Medulla oblongata (tissue), 1 donor: ENCODE measurements around the gene TTC17.
"Not testable (repeated sequence)": the region's sequence is repeated elsewhere in the genome, so short reads cannot be mapped to it uniquely, and the experiment has no call there.

Experiments used
- DNase-seq: peaks from one replicate; pipeline ENCODE4 v3.0.0-alpha.2; 2015; ENCODE audit errors: extremely low spot score

Gene TTC17

DNA sequence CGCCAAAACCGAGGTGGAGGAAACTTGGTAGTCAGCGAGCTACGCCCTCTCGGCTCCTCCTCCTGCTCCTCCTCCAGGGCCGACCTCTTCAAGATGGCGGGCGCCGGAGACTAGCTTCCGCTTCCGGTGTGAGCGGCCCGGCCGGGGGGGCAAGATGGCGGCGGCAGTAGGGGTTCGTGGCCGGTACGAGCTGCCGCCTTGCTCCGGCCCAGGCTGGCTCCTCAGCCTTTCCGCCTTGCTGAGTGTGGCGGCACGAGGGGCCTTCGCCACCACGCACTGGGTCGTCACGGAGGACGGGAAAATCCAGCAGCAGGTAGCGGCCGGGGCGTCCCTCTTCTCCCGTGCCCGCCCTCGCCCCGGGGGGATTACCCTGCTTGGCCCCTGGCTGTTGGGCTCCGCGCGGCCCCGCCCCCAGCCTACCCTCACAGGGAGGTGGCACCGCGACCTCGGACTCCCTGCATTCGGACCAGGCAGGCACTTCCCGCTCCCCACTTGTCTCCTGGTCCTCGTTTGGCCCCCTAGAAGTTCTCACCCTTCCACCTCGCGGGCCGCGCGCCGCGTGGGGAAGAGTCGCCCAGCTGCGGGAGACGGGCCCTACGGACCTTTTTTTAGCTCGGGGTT lies at the start of gene TTC17:
TSS of gene TTC17 (plus strand) at position 120 of the 621 bp plus-strand sequence. CDS start at position 155, 35 bp downstream.
- DNase-seq, result peak; percentile 95

- DNase-seq, result peak; percentile 96
These were observed 46.7 kb upstream of the TTC17 start, which contains the start of gene API5 for GRCh38 chr11:43311791-43312607. Gene API5 (plus strand): TSS chr11:43311996. CDS start chr11:43312128, 132 bp downstream.

DNA sequence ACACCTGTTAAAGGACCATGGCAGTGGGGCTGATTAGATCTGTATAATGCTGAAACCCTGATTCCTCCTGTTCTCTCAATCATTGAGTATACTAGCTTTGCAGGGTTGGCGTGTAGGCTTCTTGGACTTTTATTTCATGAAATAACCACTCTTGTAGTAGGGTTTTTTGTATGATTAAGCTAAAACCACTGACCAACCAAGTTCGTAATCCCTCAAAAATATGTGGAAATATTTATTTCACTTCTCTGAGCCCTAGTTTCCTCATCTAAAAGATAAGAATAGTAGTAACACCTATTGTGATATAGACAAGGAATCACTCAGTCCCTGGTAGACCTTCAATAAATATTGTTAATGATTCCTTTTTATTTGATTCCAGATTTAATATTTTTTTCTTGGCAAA lies 42.8 kb upstream of the TTC17 start:
- DNase-seq, result no peak

- DNase-seq, result no peak
These were observed 42.3 kb upstream of the TTC17 start for GRCh38 chr11:43316451-43316850.

GRCh38 chr11:43327987-43328386 lies 30.7 kb upstream of the TTC17 start:
- DNase-seq, result no peak

GRCh38 chr11:43328482-43328881 lies 30.2 kb upstream of the TTC17 start:
- no peak for DNase-seq

DNA sequence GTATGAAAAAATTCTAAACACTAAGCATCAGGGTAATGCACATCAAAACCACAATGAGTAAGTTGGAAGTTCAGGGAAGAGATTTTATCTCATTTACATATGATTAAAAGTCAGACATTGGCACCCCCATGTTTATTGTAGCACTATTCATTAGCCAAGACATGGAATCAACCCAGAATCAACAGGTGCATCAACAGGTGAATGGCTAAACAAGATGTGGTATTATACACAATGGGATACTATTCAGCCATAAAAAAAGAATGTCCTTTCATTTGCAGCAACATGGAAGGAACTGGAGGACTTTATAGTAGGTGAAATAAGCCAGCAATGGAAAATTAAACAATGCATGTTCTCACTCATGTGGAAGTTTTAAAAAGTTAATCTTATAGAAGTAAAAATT lies 17.6 kb upstream of the TTC17 start:
- no peak for DNase-seq

DNA sequence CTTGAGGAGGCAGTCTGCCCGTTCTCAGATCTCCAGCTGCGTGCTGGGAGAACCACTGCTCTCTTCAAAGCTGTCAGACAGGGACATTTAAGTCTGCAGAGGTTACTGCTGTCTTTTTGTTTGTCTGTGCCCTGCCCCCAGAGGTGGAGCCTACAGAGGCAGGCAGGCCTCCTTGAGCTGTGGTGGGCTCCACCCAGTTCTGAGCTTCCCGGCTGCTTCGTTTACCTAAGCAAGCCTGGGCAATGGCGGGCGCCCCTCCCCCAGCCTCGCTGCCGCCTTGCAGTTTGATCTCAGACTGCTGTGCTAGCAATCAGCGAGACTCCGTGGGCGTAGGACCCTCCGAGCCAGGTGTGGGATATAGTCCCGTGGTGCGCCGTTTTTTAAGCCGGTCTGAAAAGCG lies 7.3 kb upstream of the TTC17 start:
- DNase-seq, result not testable (repeated sequence)

GRCh38 chr11:43354311-43354710 lies 4.4 kb upstream of the TTC17 start:
- DNase-seq, result no peak

- no peak for DNase-seq
These were observed 2.4 kb upstream of the TTC17 start for GRCh38 chr11:43356336-43356735.

DNA sequence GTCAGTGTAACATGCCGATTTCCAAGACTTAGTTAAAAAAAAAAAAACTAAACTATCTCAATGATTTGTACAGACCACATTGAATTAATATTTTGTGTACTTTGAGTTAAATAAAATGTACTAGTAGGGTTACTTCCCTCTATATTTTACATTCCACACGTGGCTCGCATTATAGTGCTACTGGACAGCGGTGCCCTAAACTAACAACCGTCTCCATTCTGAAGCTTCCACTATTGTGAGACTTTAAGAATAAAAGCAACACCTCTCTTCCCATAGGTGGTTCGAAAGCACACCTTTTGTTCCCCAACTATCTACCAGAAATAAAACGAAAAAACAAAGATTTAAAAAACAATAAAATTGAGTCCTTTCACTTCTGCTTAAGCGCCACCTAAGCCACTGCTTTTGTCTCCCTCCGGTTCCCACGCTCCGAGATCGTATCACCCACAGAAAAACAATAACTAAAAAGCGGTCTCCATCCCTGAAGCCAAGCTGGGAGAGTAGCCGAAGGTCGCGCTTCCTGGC lies 380 bp upstream of the TTC17 start:
- DNase-seq, result no peak

GRCh38 chr11:43359422-43359818 lies 700 bp downstream of the TTC17 start:
- DNase-seq, result peak; percentile 17

DNA sequence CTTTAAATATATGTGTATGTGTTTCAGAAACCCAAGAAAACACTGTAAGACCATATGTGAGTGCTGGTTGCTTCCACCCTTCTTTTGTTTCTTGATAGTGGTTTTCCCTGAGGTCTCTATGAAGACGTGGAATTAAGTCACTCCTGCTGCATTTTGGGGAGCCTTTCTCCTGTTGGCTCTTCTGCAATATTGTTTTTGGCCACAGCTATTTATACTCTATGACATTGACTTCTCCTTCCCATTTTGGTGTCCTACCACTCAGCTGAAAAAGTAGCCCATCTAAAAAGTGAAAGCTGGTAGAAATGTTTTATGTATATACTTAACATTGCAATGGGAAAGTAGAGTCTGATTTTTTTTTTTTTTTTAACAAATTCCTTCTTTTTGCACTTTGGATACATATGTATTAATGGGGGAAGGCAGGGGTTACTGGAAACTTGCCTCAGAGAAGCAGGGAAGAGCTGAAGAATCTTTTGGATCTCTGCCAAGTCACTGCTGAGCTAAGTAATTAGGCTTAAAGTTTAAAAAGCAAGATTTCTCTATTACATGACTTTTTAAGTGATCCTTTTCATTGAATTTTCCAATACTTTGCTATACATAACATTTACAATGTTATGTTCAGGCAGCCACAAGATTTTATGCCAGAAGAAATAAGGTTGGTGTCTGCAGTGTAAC lies 1.8 kb downstream of the TTC17 start:
- peak; percentile 10 for DNase-seq

GRCh38 chr11:43366677-43367076 lies 8.0 kb downstream of the TTC17 start:
- no peak for DNase-seq

DNA sequence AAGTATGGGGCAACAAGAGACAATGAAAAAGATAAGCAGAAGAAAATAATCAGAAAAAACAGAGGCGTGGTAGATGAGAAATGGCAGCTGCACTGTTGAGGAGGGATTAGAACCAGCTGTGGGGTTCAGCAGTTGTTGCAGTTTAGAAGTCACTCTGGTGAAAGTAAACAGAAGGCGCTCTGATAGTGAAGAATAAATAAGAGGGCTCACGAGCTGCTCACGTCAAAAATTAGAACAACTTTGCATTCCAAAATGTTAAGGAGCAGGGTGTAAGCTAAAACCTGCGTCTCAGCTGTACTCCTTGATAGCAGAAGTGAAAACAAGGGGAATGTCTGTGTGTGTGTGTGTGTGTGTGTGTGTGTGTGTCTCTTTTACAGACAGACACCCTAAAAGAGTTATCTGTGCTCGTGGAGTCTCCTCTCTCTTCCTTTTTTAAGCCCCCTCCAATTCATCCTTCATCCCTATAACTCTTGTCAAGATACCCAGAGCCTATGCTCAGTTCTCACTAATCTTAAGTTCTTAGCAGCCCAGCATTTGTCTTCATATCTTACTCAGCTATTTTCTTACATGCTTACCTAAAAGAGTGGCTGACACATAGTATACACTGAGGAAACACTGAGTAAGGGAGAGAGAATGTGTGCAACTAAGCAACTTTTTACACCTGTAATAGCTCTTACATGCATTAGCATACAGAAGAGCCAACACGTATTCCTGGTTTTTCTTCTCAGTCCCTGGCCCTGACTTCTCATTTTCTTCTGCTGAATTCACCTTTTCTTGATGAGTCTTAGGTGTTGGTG lies 8.9 kb downstream of the TTC17 start:
- DNase-seq, result peak; percentile 14

- no peak for DNase-seq
These were observed 17.3 kb downstream of the TTC17 start for GRCh38 chr11:43376065-43376464.

- no peak for DNase-seq
These were observed 17.9 kb downstream of the TTC17 start for GRCh38 chr11:43376594-43376993.

- DNase-seq, result no peak
These were observed 18.7 kb downstream of the TTC17 start for GRCh38 chr11:43377389-43377788.

GRCh38 chr11:43378897-43379296 lies 20.2 kb downstream of the TTC17 start:
- no peak for DNase-seq

GRCh38 chr11:43381802-43382201 lies 23.1 kb downstream of the TTC17 start:
- no peak for DNase-seq

DNA sequence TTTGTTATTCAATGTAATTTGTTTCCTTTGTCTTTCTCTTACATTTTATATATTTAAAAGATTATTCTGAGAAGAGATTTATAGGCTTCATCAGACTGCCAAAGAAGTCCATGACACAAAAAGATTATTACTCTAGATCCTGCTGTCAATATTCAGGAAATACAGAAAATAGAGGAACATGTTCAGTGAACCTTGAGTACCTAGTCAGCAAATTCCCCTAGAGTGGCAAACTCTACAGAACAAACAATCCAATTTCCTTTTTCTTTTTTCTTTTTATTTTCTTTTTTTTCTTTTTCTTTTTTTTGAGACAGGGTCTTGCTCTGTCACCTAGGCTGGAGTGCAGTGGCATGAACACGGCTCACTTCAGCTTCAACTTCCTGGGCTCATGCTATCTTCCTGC lies 23.9 kb downstream of the TTC17 start:
- DNase-seq, result no peak

DNA sequence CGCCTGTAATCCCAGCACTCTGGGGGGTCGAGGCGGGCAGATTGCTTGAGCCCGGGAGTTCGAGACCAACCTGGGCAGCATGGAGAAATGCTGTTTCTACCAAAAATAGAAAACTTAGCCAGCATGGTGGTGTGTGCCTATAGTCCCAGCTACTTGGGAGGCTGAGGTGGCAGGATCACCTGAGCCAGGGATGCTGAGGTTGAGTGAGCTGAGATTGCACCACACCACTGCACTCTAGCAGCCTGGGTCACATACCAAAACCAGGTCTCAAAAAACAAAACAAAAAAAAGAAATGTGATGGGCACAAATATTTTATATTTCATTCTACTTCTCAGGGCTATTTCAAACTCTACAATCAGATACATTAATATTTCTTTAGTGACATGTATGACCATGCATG lies 25.7 kb downstream of the TTC17 start:
- DNase-seq, result no peak
